ENCODE data around the gene FBXO45. TPM values are rescaled to one million over a fixed set of nuclear protein-coding genes. Genes with fewer than 3 reads are reported as not detected.
A peak's percentile ranks its signal among the peaks of the same experiment; 100 is the strongest.
"Not testable (repeated sequence)": the region's sequence is repeated elsewhere in the genome, so short reads cannot be mapped to it uniquely, and the experiment has no call there.

Gene FBXO45
- total RNA-seq, 2 experiments from 2014 or later, result 19.7 TPM

DNA sequence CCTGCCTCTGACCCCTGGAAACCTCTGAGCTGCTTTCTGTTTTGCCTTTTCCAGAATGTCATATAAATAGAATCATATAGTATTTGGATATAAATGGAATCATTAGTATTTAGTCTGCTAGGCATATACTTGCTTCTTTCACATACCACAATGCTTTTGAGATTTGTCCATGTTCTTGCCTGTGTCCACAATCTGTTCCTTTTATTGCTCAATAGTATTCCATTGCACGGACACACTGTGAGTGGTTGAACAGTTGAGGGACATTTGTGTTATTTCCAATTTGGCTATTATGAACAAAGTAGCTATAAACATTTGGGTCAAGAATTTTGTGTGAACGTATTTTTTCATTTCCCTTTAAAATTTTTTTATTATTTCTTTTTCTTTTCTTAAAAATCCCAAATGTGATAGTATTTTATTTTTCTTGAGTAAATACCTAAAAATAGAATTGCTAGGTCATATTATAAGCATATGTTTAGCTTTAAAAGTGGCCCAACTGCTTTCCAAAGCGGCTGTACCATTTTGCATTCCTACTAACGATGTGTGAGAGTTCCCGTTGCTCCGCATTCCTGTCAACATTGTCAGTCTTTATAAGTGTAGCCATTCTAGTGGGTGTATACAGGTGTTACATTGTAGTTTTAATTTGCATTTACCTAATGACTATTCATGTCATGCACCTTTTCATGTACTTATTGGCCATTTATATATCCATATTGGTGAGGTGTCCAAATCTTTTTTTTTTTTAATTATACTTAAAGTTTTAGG is 26.6 kb upstream of the FBXO45 start:
- DNase-seq, result no peak
- Mint-ChIP-seq H3K36me3 (ENCODE audit: low read depth) (no peaks in the 10 kb centered on the region), H3K4me1 (peaks cover 9% of the 10 kb centered on the region), H3K4me3 (no peak overlapping the region), H3K9me3 (no peaks in the 10 kb centered on the region), H3K27ac (no peak overlapping the region), H3K27me3 (peaks cover 8% of the 10 kb centered on the region)
- POLR2A ChIA-PET, result interaction anchor here (1.3 to 1.4 kb wide), 2 partner anchors 13 to 26 kb away, joined by 3 to 4 read pairs; no protein-coding TSS in a partner anchor
- CTCF ChIA-PET, result interaction anchor here (0.6 to 2.1 kb wide), 2 partner anchors 19 to 400 kb away, joined by 3 to 12 read pairs; partner anchors contain the start of gene NCBP2

DNA sequence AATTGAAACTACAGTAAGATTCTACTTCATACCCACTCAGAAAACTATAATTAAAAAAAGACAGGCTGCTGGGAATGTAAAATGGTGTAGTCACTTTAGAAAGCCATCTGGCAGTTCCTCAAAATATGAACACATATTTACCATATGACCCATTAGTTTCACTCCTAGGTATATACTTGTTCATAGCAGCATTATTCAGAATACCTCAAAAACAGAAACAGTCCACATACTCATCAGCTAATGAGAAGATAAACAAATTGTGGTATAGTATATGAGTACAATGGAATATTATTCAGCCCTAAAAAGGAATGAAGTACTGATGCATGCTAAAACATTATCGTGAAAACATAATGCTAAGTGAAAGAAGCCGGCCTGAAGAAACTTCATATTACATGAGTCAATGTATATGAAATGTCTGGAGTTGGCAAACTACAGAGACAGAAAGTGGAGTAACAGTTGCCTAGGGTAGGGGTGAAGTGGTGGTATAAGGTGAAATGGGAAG is 23.9 kb upstream of the FBXO45 start:
- H3K4me1 Mint-ChIP-seq, result no peaks in the 10 kb centered on the region
- no peak overlapping the region for H3K27ac Mint-ChIP-seq
- POLR2A ChIA-PET, result no interaction called here
- CTCF ChIA-PET, result interaction anchor here (1.2 kb wide), 1 partner anchor 16 kb away, joined by 5 read pairs; no protein-coding TSS in a partner anchor
- peaks cover 14% of the 10 kb centered on the region for H3K9me3 Mint-ChIP-seq
- H3K4me3 Mint-ChIP-seq, result no peak overlapping the region
- no peak for DNase-seq
- H3K27me3 Mint-ChIP-seq, result peaks cover 6% of the 10 kb centered on the region
- H3K36me3 Mint-ChIP-seq (ENCODE audit: low read depth), result peaks cover 15% of the 10 kb centered on the region

DNA sequence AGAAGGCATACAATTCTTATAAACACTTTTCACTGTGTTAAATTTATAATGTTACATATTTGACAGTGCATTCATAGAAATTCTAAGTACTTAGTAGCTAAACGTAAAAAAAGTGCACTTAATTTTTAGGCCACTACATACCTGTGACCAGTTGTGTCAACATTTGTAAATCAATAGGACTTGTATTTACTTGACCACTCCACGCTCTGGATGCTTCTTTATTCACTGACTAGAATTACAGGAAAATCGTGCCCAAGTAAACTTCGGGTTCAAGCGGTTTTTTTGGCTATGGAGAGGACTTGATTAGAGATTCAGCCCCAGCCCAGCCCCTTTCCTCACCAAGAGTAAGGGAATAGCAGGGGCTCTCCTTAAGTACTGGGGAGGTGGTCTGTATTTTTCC is 21.9 kb upstream of the FBXO45 start:
- no peak overlapping the region for H3K27ac Mint-ChIP-seq
- ChIA-PET CTCF (interaction anchor here (1.1 to 1.4 kb wide), 2 partner anchors 8 to 24 kb away, joined by 3 to 10 read pairs; no protein-coding TSS in a partner anchor), POLR2A (no interaction called here)
- peaks cover 22% of the 10 kb centered on the region for H3K9me3 Mint-ChIP-seq
- H3K4me1 Mint-ChIP-seq, result no peaks in the 10 kb centered on the region
- H3K36me3 Mint-ChIP-seq (ENCODE audit: low read depth), result peaks cover 25% of the 10 kb centered on the region
- DNase-seq, result no peak
- no peak overlapping the region for H3K4me3 Mint-ChIP-seq
- peaks cover 6% of the 10 kb centered on the region for H3K27me3 Mint-ChIP-seq

DNA sequence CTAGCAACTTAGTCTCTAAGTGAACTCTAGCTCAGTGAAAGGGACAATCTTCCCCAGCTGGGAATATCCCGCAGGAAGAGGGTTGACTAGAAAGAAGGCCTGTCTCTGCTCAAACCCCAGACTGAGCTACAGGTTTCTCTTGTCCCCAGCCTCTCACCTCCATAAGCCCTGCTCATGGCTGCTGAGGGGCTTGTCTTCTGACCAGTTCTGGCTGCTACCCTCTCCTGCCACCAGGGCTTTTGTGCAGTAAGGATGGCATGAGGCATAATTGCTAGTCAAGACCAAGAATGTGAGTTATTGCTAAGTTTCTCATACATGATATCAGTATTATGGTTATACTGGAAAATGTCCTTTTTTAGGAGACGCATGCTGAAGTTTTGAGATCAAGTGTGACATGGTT is 21.4 kb upstream of the FBXO45 start:
- DNase-seq, result no peak
- POLR2A ChIA-PET, result no interaction called here

DNA sequence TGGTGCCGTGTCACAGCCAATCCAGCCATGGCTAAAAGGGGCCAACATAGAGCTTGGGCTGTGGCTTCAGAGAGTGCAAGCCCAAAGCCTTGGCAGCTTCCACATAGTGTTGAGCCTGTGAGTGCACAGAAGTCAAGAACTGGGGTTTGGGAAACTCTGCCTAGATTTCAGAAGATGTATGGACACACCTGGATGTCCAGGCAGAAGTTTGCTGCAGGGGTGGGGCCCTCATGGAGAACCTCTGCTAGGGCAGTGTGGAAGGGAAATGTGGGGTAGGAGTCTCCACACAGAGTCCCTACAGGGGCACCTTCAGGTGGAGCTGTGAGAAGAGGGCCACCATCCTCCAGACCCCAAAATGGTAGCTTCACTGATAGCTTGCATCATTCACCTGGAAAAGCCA is 19.1 kb upstream of the FBXO45 start:
- POLR2A ChIA-PET, result interaction anchor here (1.2 kb wide), 1 partner anchor 19 kb away, joined by 4 read pairs; the partner anchor contains the start of gene WDR53
- H3K27ac Mint-ChIP-seq, result not testable (repeated sequence)
- CTCF ChIA-PET, result interaction anchor here (1.0 kb wide), 1 partner anchor 14 kb away, joined by 4 read pairs; no protein-coding TSS in a partner anchor

More for the DNA sequence above, 21.4 kb upstream of the FBXO45 start:
- Mint-ChIP-seq H3K4me3 (no peak overlapping the region), H3K9me3 (peaks cover 24% of the 10 kb centered on the region), H3K27me3 (peaks cover 6% of the 10 kb centered on the region), H3K27ac (no peak overlapping the region), H3K36me3 (ENCODE audit: low read depth) (peaks cover 28% of the 10 kb centered on the region), H3K4me1 (no peaks in the 10 kb centered on the region)
- CTCF ChIA-PET, result interaction anchor here (1.1 to 1.4 kb wide), 2 partner anchors 8 to 24 kb away, joined by 3 to 10 read pairs; no protein-coding TSS in a partner anchor

DNA sequence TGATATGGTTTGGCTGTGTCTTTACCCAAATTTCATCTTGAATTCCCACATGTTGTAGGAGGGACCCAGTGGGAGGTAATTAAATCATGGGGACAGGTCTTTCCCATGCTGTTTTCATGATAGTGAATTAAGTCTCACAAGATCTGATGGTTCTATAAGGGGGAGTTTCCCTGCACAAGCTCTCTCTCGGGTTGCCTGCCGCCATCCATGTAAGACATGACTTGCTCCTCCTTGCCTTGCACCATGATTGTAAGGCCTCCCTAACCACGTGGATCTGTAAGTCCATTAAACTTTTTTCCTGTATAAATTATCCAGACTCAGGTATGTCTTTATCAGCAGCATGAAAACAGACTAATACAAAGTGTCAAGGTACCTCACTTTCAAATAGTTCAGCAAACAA is 18.3 kb upstream of the FBXO45 start:
- DNase-seq, H3K27ac Mint-ChIP-seq, H3K4me3 Mint-ChIP-seq, H3K4me1 Mint-ChIP-seq, H3K27me3 Mint-ChIP-seq: not testable (repeated sequence)
- Mint-ChIP-seq H3K9me3 (peaks cover 24% of the 10 kb centered on the region), H3K36me3 (ENCODE audit: low read depth) (peaks cover 45% of the 10 kb centered on the region)
- CTCF ChIA-PET, result interaction anchor here (1.0 kb wide), 1 partner anchor 15 kb away, joined by 4 read pairs; no protein-coding TSS in a partner anchor
- POLR2A ChIA-PET, result interaction anchor here (1.2 kb wide), 1 partner anchor 18 kb away, joined by 4 read pairs; the partner anchor contains the start of gene WDR53

More for the DNA sequence above, 19.1 kb upstream of the FBXO45 start:
- H3K4me1 Mint-ChIP-seq, H3K27me3 Mint-ChIP-seq, DNase-seq, H3K4me3 Mint-ChIP-seq: not testable (repeated sequence)
- peaks cover 24% of the 10 kb centered on the region for H3K9me3 Mint-ChIP-seq
- peaks cover 41% of the 10 kb centered on the region for H3K36me3 Mint-ChIP-seq (ENCODE audit: low read depth)

DNA sequence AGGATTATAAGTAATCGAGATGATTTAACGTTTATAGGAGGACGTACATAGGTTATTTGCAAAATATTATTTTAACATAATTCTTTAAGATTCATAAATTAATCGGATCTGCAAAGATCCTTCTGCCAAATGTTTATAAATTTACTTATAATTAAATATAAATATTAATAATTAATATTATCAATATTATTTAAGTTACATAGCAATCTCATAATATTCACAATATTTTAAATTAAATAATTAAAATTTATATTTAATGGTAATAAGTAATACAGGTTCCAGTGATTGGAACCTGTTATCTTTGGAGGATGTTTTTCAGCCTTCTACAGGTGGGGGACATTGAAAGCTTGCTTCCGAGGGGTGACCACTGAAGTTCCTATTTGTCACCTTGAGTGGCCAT is 16.2 kb upstream of the FBXO45 start:
- POLR2A ChIA-PET, result interaction anchor here (0.6 to 0.9 kb wide), 3 partner anchors 13 to 318 kb away, joined by 3 read pairs; partner anchors contain the start of genes FBXO45 and WDR53
- CTCF ChIA-PET, result interaction anchor here (1.0 kb wide), 1 partner anchor 23 kb away, joined by 3 read pairs; no protein-coding TSS in a partner anchor
- Mint-ChIP-seq H3K4me1 (no peaks in the 10 kb centered on the region), H3K27me3 (no peaks in the 10 kb centered on the region), H3K4me3 (no peak overlapping the region), H3K27ac (no peak overlapping the region), H3K9me3 (peaks cover 24% of the 10 kb centered on the region), H3K36me3 (ENCODE audit: low read depth) (peaks cover 45% of the 10 kb centered on the region)
- no peak for DNase-seq

DNA sequence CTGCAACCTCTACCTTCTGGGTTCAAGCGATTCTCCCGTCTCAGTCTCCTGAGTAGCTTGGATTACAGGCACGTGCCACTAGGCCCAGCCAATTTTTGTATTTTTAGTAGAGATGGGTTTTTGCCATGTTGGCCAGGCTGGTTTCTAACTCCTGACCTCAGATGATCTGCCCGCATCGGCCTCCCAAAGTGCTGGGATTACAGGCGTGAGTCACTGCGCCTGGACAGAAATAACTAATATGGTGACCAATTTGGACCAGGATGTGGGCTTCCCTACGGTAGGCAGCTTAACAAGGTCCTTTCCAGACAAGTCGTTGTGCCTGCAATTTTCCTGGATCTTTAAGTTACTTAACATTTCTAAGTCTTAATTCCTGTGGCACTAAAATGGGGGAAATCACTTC is 14.9 kb upstream of the FBXO45 start:
- Mint-ChIP-seq H3K27me3 (no peaks in the 10 kb centered on the region), H3K36me3 (ENCODE audit: low read depth) (peaks cover 38% of the 10 kb centered on the region), H3K9me3 (peaks cover 17% of the 10 kb centered on the region), H3K4me3 (no peak overlapping the region), H3K4me1 (peaks cover 1% of the 10 kb centered on the region), H3K27ac (no peak overlapping the region)
- POLR2A ChIA-PET, result interaction anchor here (1.5 kb wide), 1 partner anchor 25 kb away, joined by 5 read pairs; no protein-coding TSS in a partner anchor
- DNase-seq, result no peak
- CTCF ChIA-PET, result no interaction called here

DNA sequence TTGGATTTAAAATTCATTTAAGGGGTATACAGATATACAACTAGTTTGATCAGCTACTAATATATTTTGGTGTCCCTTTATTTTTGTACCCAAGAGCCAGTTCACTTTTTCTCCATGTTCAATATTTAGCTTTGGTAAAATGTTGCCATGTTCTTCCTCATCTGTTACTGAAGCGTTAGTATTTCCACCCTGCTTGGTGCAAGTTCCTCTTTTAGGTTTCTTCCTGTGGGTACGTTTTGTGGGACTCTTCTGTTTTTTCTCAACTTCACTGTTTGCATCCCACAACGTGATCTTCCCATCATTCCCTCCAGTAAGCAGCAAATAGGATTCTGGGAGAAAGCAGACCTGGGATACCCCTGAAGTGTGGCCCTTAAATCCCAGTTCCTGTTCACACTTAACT is 14.3 kb upstream of the FBXO45 start:
- H3K4me3 Mint-ChIP-seq, result no peak overlapping the region
- no peak for DNase-seq
- POLR2A ChIA-PET, result interaction anchor here (0.9 to 1.5 kb wide), 3 partner anchors 14 to 25 kb away, joined by 3 to 6 read pairs (median 5); partner anchors contain the start of genes FBXO45 and WDR53
- peaks cover 13% of the 10 kb centered on the region for H3K9me3 Mint-ChIP-seq
- peaks cover 4% of the 10 kb centered on the region for H3K4me1 Mint-ChIP-seq
- H3K27me3 Mint-ChIP-seq, result no peaks in the 10 kb centered on the region
- H3K27ac Mint-ChIP-seq, result no peak overlapping the region
- CTCF ChIA-PET, result no interaction called here
- peaks cover 36% of the 10 kb centered on the region for H3K36me3 Mint-ChIP-seq (ENCODE audit: low read depth)

DNA sequence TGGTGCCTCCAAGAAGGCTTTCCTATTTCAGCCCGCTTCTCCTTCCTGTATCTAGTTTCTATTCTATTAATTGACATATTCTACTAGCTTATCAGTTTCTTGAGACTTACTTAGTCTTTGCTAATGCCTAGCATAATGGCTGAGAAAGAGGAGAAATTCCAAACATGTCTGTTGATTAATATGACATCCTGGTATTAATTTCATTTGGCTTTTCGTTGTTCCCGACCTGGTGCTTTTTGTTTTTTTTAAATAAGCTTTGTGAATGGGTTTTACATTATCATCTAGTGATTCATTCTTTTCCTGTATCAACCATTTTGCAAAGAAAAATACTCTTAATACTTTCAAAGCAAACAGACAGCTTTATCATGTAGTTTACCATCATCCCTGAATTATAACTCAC is 13.2 kb upstream of the FBXO45 start:
- Mint-ChIP-seq H3K4me1 (peaks cover 14% of the 10 kb centered on the region), H3K4me3 (no peak overlapping the region), H3K36me3 (ENCODE audit: low read depth) (peaks cover 32% of the 10 kb centered on the region), H3K9me3 (peaks cover 4% of the 10 kb centered on the region), H3K27me3 (no peaks in the 10 kb centered on the region), H3K27ac (no peak overlapping the region)
- ChIA-PET POLR2A (interaction anchor here (0.6 to 2.1 kb wide), 3 partner anchors 13 to 301 kb away, joined by 3 to 12 read pairs (median 6); partner anchors contain the start of genes FBXO45 and WDR53), CTCF (interaction anchor here (0.6 to 2.9 kb wide), 4 partner anchors 17 to 138 kb away, joined by 3 to 16 read pairs (median 4); no protein-coding TSS in a partner anchor)
- no peak for DNase-seq

DNA sequence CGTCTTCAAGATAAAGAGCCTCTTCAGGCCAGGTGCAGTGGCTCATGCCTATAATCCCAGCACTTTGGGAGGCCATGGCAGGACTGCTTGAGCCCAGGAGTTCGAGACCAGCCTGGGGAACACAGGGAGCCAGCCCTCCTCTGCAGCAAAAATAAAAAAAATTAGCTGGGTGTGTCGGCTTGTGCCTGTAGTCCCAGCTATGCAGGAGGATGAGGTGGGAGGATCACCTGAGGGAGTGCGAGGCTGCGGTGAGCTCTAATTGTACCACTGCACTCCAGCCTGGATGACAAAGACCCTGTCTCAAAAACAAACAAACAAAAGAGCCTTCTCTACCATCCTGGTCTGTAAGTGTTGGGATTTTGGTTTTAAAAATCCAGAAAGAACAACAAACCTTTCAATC is 11.2 kb upstream of the FBXO45 start:
- POLR2A ChIA-PET, result interaction anchor here (0.6 to 2.1 kb wide), 3 partner anchors 11 to 27 kb away, joined by 3 to 12 read pairs (median 8); partner anchors contain the start of genes FBXO45 and WDR53
- no peak for DNase-seq
- Mint-ChIP-seq H3K4me1 (peaks cover 29% of the 10 kb centered on the region), H3K36me3 (ENCODE audit: low read depth) (peaks cover 39% of the 10 kb centered on the region), H3K27ac (no peak overlapping the region), H3K27me3 (no peaks in the 10 kb centered on the region), H3K9me3 (no peaks in the 10 kb centered on the region), H3K4me3 (no peak overlapping the region)
- CTCF ChIA-PET, result interaction anchor here (2.9 kb wide), 1 partner anchor 29 kb away, joined by 16 read pairs; no protein-coding TSS in a partner anchor

DNA sequence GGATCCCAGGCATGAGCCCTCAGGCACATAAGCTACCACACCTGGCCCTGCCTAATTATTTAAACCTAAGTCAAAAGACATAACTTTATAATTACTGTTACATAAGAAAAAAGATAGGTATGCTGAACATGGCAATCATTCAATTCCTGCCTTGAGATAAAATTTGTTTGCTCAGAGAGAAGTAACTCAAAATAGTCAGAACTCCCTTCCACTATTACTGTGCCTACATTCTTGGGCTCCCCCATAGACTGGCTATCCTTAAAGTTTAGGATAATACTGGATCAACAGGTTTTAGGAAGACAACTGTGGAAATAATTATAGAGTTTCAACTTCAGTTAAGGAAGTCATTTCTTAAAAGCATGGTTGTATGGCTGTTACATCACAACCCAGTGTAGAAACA is 10.0 kb upstream of the FBXO45 start:
- ChIA-PET CTCF (no interaction called here), POLR2A (interaction anchor here (1.9 kb wide), 1 partner anchor 11 kb away, joined by 8 read pairs; the partner anchor contains the start of genes FBXO45 and WDR53)
- DNase-seq, result no peak
- no peaks in the 10 kb centered on the region for H3K27me3 Mint-ChIP-seq
- no peaks in the 10 kb centered on the region for H3K9me3 Mint-ChIP-seq
- H3K36me3 Mint-ChIP-seq (ENCODE audit: low read depth), result peaks cover 37% of the 10 kb centered on the region
- no peak overlapping the region for H3K4me3 Mint-ChIP-seq
- no peak overlapping the region for H3K27ac Mint-ChIP-seq
- H3K4me1 Mint-ChIP-seq, result peaks cover 38% of the 10 kb centered on the region

DNA sequence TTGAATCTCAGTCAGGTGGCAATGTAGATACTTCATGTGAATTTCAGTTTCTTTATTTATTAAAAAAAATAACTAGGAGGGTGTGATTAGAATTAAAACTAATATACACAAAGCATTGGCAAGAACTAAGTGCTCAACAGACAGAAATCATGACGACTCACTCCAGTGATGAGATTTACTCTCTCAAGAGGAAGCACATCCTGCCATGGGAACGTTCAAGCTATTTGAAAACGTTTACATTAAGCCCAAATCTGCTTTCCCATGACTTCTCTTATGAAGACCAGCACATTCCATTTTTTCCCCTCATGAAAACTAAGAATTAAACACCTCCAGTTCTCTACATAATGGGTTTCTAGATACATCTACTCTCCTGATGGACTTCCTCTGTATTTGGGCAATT is 8.6 kb upstream of the FBXO45 start:
- Mint-ChIP-seq H3K36me3 (ENCODE audit: low read depth) (peaks cover 33% of the 10 kb centered on the region), H3K27ac (peak overlapping the region; percentile 48), H3K4me3 (no peak overlapping the region), H3K4me1 (peaks cover 50% of the 10 kb centered on the region), H3K9me3 (no peaks in the 10 kb centered on the region), H3K27me3 (no peaks in the 10 kb centered on the region)
- CTCF ChIA-PET, result no interaction called here
- no peak for DNase-seq
- POLR2A ChIA-PET, result no interaction called here
